GM18873 (cell line): ENCODE data around the gene KRT23.

Source experiments
- ATAC-seq: cut with Tn5 transposase; IDR thresholded peaks from one replicate; pipeline ENCODE4 v1.9.1; 2021; ENCODE audit warnings: mild to moderate bottlenecking, moderate library complexity, moderate number of reproducible peaks; ENCODE audit not compliant: unreplicated experiment, low FRiP score

Gene KRT23

GRCh38 chr17:40873801-40874200, 63.6 kb downstream of the KRT23 start:
- ATAC-seq: no peak

- ATAC-seq: no peak
These were observed 64.2 kb downstream of the KRT23 start for GRCh38 chr17:40873255-40873654.
